Embryonic facial prominence (tissue), 1 donor: ENCODE data around the gene PCDHGA2.
A peak's percentile ranks its signal among the peaks of the same experiment; 100 is the strongest.
"Not testable (repeated sequence)": the region's sequence is repeated elsewhere in the genome, so short reads cannot be mapped to it uniquely, and the experiment has no call there.

ENCODE experiments used
- DNase-seq: peaks from one replicate; pipeline ENCODE4 v3.0.0-alpha.2; 2016; ENCODE audit errors: extremely low spot score

Gene PCDHGA2

GRCh38 chr5:141338538-141339306, at the start of gene PCDHGA2:
PCDHGA2 (plus strand) TSS chr5:141338760.
- no peak for DNase-seq

GRCh38 chr5:141298376-141298775, 40.2 kb upstream of the PCDHGA2 start:
- no peak for DNase-seq

- no peak for DNase-seq
Measured at GRCh38 chr5:141303756-141304155, 34.8 kb upstream of the PCDHGA2 start, which contains the start of gene SLC25A2. SLC25A2 (minus strand) TSS chr5:141304049; CDS start chr5:141303865, 184 bp downstream.

GRCh38 chr5:141306630-141307029, 31.9 kb upstream of the PCDHGA2 start:
- no peak for DNase-seq

- no peak for DNase-seq
Measured at GRCh38 chr5:141313711-141314110, 24.8 kb upstream of the PCDHGA2 start.

- not testable (repeated sequence) for DNase-seq
Measured at GRCh38 chr5:141316963-141317362, 21.6 kb upstream of the PCDHGA2 start.

GRCh38 chr5:141319202-141319601, 19.4 kb upstream of the PCDHGA2 start:
- no peak for DNase-seq

- no peak for DNase-seq
Measured at GRCh38 chr5:141319699-141320098, 18.9 kb upstream of the PCDHGA2 start.

GRCh38 chr5:141320225-141321169, 18.1 kb upstream of the PCDHGA2 start, which contains the start of gene TAF7:
TAF7 (minus strand) TSS chr5:141320784; CDS start chr5:141320044, 740 bp downstream.
- DNase-seq = peak; percentile 80

GRCh38 chr5:141322261-141322660, 16.3 kb upstream of the PCDHGA2 start:
- DNase-seq = no peak

- DNase-seq = no peak
Measured at GRCh38 chr5:141326088-141326854, 12.3 kb upstream of the PCDHGA2 start.

GRCh38 chr5:141328231-141328630, 10.3 kb upstream of the PCDHGA2 start:
- DNase-seq = no peak

- DNase-seq = no peak
Measured at GRCh38 chr5:141330299-141331080, 8.1 kb upstream of the PCDHGA2 start, which contains the start of gene PCDHGA1. PCDHGA1 (plus strand) TSS chr5:141330514.

GRCh38 chr5:141332571-141332970, 6.0 kb upstream of the PCDHGA2 start:
- not testable (repeated sequence) for DNase-seq

- DNase-seq = not testable (repeated sequence)
Measured at GRCh38 chr5:141340781-141341354, 2.3 kb downstream of the PCDHGA2 start.

- no peak for DNase-seq
Measured at GRCh38 chr5:141342773-141343172, 4.2 kb downstream of the PCDHGA2 start.

GRCh38 chr5:141343242-141343952, 4.8 kb downstream of the PCDHGA2 start, which contains the start of gene PCDHGA3:
PCDHGA3 (plus strand) TSS chr5:141343829; CDS start chr5:141344034, 205 bp downstream.
- no peak for DNase-seq

GRCh38 chr5:141343953-141344463, 5.4 kb downstream of the PCDHGA2 start:
- DNase-seq = no peak

- DNase-seq = no peak
Measured at GRCh38 chr5:141345327-141345726, 6.8 kb downstream of the PCDHGA2 start.
